Left lobe of liver (tissue), 2 donors: ENCODE results near the gene ALDOA. TPM values are rescaled to one million over a fixed set of nuclear protein-coding genes. Genes with fewer than 3 reads are reported as not detected.
"Not testable (repeated sequence)": the region's sequence is repeated elsewhere in the genome, so short reads cannot be mapped to it uniquely, and the experiment has no call there.

Experiments
- ATAC-seq: fragments of 200-7000 bp; cut with Tn5 transposase; one replicate; pipeline ENCODE4 v1.9.1; 2020; ENCODE audit warnings: mild to moderate bottlenecking, moderate library complexity
- DNase-seq: peaks from one replicate; pipeline ENCODE4 v3.0.0-alpha.2; 2020; ENCODE audit warnings: low spot score
- total RNA-seq: library from RNA; stranded (reverse); gene quantifications from one replicate; pipeline ENCODE4 v1.2.1, GENCODE V29; 2021
- donor health status: DM: no; HTN: no; CAD: no; lungs with moderate emphysema.
- donor health status: DM: no; HTN: yes; CAD: no.

Gene ALDOA
- total RNA-seq, 1 donor from 2014 or later: 176 TPM

GRCh38 chr16:30040690-30041089 lies 24.9 kb upstream of the ALDOA start:
- not testable (repeated sequence) for ATAC-seq, DNase-seq

DNA sequence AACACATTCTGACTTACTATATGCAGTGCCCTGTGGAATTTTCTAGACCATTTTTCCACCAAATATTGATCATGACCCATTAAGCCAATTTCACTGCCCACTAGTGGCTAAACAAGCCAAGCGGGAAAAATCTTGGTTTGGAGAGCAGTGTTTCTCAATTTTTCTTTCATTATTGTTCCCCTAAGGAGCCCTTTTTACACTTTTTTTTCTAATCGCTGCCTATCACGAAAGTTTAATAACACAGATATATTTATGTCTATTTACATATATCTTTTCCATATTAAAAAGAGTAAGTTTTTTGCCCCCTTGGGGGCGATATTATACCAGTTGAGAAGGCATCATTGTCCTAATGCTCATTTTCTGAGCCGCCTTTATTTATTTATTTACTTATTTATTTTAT lies 23.7 kb upstream of the ALDOA start:
- ATAC-seq: peak; percentile 50
- DNase-seq: no peak

GRCh38 chr16:30046178-30046577 lies 19.4 kb upstream of the ALDOA start:
- ATAC-seq (no peak), DNase-seq (no peak)

DNA sequence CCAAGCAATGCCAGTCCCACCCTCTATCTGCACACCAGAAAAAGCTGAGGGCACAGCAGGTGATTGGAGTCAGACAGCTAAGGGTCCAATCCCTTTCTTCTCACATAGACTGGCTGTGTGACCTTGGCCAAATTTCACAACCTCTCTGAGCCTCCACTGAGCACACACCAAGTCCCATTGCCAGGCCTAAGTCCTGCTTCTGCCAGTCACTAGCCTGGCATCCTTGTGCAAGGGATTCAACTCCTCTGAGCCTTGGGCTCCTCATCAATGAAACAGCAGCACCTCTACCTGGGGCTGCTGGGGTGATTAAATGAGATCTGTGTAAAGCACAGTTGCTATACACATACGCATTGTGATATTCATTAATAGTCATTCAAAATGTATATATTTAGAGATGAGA lies 19.0 kb upstream of the ALDOA start:
- DNase-seq: no peak
- no peak for ATAC-seq

DNA sequence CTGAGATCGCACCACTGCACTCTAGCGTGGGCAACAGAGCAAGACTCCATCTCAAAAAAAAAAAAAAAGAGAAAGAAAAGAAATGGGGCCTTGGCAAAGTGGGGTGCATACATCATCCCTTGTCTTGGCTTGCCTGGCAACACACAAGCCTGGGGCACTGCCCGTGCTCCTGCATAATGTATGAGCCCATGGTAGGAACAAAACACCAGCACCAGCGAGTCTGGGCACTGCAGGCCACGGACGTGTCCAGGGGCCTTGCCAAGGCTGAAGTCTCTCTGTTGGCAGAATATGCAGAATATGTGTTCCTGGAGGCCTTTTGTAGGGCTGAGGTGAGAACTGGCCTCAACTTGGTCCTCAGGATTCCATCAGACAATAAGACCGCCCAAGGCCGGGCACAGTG lies 15.7 kb upstream of the ALDOA start:
- DNase-seq (no peak), ATAC-seq (no peak)

DNA sequence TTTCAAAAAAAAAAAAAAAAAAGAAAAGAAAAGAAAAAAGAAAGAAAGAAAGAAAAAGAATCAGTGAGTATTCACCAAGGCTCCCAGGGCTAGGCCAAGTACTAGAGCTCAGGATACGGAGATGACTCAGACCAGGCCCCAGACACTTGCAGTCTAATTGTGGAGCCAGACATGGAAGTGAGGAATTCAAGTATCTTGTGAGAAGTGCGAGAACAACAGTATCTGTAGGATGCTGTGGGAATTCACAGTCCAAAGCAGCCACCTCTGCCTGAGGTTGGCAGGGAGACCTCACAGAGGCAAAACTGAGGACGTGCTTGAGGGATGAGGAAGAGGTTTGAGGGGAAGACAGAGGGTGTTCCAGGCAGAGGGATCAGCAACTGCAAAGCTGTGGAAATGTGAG lies 14.0 kb upstream of the ALDOA start:
- ATAC-seq (no peak), DNase-seq (no peak)

GRCh38 chr16:30052671-30053372 lies 12.7 kb upstream of the ALDOA start:
- ATAC-seq (peak; percentile 98), DNase-seq (peak; percentile 96)

DNA sequence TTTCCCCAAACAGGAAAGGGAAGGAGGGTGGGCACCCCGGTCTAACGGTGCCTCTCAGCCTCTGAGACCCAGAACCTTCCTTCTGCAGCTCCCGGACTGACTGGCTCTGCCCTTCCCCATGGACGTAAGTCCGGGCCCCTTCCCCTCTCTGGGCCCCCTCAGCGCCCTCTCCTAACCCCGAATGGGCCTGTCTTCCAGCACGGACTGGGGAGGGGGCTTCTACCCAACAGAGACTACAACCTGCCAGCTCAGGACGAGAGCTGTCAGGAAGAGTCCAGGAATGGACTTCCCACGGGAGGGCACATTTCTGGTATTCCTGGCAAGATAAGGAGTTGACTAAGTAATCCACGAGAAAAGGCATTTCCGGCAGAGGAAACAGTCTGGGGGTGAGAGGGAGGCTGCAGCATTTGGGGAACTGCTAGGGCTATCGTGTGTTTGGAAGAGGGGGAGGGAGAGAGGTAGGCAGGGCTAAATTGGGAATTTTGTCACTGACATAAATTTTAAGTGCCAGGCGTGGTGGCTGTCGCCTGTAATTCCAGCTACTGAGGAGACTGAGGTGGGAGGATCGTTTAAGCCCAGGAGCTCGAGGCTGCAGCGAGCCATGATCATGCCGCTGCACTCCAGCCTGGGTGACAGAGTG lies 12.1 kb upstream of the ALDOA start:
- DNase-seq (no peak), ATAC-seq (no peak)

DNA sequence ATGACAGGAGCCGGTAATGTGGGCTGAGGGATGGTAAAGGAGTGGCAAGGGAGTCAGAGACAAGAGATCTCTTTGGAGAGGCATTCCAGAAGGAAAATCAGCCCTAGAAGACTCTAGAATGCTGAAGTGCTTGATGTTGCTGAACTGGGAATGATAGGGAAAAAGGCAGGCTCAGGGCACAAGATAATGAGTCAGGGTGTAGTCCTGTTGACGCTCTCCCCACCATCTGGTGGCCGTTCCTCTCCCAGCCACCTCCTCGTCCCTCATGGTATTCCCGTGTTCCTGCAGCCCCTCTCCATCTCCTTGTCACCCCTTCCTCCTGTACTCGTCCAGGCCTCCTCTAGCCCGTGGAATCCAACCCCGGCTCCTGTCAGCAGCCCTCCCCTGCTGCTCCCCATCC lies 11.1 kb upstream of the ALDOA start:
- ATAC-seq (no peak), DNase-seq (no peak)

DNA sequence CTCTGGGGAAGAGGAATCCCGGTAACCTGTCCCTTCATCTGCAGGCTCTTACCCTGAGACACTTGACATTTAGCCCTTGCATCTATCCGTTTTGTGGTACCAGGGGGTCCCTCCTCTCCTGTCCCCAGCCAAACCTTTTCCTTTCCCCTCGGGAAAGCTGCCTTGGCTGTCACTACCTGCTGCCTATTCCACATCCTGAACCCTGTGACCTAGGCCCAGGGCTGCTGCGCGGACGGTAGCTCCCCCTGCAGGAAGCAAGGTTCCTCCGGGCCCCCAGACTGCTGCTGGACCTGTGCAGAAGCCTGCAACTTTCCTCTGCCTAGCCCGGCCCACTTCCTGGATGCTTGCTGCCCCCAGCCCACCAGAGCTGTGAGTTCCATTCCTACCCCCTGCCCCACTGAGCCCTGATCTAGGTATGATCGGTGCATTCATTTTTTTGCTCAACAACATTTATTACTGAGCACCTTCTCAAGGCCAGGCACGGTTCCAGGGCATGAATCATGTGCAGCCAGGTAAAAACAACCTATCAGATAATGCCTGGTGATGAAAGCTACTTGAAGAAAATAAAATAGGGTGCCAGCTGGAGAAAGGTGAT lies 10.5 kb upstream of the ALDOA start:
- ATAC-seq (peak; percentile 45), DNase-seq (no peak)

DNA sequence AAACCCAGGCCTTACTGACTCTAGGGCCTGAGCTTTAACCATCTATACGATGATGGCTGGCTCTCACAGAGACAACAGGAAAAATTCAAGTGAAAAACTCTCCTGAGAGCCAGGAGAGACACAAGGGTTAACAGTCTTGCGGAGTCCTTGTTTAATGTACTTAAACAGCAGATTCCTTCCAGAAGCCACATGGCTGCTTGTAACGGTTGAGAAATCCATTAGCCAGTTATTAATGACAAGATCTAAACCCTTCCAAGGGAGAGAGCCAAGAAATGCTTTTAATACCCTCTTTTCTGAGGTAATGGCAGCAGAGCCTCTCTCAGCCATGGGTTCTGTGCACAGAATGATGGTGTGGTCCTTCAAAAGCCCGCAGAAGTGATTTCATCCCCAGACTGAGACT lies 5.2 kb upstream of the ALDOA start:
- ATAC-seq: no peak

GRCh38 chr16:30060836-30061554 lies 4.6 kb upstream of the ALDOA start:
- DNase-seq (no peak), ATAC-seq (no peak)

More for the DNA sequence above, 5.2 kb upstream of the ALDOA start:
- no peak for DNase-seq

DNA sequence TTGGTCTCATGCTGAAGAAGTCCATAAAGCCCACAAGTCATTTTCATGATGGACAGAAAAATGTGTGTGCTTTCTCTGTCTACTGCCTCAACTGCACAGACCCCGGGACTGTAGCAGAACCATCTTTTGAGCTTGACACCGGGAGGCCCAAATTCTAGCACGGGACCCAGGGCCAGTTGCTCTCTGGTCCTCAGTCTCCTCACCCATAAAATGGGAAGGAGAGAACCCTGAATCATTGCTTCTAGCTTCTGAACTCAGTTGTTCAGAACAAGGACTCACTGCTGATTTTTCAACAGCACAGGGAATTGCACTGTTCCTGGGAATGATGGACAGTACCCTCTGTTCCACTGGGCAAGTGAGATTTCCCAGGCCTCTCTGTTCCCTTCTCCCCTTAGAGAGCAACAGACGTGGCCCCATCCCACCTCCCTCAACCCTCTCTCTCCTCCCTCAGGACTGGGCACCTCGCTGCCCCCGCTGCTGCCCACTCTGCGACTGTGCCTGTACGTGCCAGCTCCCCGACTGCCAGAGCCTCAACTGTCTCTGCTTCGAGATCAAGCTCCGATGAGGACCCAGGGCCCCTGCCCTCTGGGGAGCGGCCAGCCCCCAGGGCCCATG lies 2.2 kb upstream of the ALDOA start:
- ATAC-seq: no peak

GRCh38 chr16:30063893-30064728 lies 1.4 kb upstream of the ALDOA start:
- ATAC-seq: peak; percentile 53
- DNase-seq: peak; percentile 78

More for the DNA sequence above, 2.2 kb upstream of the ALDOA start:
- no peak for DNase-seq

DNA sequence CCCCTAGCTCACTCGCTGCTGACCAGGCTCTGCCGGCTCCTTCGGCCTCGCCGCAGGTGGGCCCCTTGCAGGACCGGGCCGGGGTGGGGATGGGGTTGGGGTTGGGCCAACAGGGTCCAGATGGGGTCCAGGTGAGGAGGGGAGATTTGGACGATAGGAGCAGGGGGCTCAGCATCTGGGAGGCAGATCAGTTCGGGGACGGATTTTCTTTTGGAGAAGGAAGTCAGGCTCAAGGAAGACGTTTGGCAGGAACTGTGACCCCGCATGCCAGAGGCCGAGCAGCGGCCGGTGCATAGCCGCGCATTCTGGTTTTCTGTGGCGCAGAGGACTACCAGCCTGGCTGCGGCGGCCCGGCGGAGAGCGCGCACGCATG lies 845 bp upstream of the ALDOA start:
- DNase-seq (no peak), ATAC-seq (peak; percentile 3)

DNA sequence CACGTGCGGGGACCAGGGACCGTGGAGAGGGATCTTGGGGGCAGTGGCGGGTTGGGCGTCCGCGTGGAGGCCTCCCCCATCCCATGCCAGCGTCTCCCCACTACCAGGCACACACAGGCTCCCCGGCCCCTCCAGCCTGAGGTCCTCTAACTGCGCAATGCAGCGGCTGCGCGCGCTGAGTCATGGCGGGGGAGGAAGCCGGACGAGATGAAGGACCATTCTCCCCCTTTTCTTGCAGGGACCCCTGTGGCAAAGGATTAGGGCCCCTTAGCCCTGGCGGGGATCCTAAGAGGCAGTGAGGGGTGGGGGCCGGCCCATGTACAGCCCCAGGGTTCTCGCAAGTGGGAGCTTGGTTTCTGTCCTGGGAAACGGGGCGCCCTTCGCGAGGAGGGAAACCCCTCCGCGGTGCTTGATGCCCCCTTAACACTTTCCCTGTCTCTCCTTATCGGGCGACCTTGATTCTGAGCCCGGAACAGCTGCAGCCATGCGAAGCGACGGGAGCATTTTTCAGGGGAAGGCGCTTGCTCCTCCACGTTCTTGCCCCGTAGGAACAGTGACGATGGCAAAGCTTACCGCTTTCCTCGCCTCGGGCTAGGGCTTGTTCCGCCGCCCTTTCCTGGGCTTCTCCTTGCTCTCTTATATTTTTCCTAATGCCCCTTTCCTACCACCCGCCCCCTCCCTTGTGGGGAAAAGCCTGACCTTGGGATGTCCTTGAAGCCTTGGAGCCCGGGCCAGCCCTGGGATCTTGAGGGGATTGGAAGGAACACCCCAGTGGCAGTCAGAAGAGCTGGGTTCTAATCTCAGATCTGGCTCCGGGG lies 592 bp downstream of the ALDOA start:
- DNase-seq: peak; percentile 64
- ATAC-seq: no peak

DNA sequence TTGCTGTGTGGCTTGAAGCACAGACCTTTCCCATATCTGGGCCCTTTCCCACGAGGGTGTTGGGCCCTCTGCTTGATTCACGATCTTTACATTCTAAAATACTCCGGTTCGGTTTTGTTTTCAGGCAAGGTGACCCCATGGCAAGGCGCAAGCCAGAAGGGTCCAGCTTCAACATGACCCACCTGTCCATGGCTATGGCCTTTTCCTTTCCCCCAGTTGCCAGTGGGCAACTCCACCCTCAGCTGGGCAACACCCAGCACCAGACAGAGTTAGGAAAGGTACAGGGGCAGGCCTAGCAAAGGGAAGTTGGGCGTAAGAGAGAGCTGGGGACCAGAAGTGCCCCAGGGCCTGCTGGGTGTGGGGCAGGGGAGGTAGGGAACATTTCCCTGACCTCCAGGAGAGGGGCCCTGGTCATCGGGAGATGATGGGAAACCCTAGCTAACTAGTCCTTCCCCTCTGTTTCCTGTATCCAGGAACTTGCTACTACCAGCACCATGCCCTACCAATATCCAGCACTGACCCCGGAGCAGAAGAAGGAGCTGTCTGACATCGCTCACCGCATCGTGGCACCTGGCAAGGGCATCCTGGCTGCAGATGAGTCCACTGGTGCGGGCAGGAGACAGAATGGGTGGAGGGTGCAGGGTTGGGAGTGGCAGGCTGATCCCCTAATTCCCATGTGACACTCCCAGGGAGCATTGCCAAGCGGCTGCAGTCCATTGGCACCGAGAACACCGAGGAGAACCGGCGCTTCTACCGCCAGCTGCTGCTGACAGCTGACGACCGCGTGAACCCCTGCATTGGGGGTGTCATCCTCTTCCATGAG lies 1.4 kb downstream of the ALDOA start:
- DNase-seq (no peak), ATAC-seq (no peak)

- no peak for ATAC-seq
- no peak for DNase-seq
Observed at GRCh38 chr16:30067584-30067916, 2.0 kb downstream of the ALDOA start.

GRCh38 chr16:30068333-30068732 lies 2.8 kb downstream of the ALDOA start:
- ATAC-seq (no peak), DNase-seq (no peak)
